ENCODE results near the gene PLA2G2F. TPM values are rescaled to one million over a fixed set of nuclear protein-coding genes. Genes with fewer than 3 reads are reported as not detected.

Gene PLA2G2F, protein sequence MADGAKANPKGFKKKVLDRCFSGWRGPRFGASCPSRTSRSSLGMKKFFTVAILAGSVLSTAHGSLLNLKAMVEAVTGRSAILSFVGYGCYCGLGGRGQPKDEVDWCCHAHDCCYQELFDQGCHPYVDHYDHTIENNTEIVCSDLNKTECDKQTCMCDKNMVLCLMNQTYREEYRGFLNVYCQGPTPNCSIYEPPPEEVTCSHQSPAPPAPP
- total RNA-seq: not detected in 2 replicates

DNA sequence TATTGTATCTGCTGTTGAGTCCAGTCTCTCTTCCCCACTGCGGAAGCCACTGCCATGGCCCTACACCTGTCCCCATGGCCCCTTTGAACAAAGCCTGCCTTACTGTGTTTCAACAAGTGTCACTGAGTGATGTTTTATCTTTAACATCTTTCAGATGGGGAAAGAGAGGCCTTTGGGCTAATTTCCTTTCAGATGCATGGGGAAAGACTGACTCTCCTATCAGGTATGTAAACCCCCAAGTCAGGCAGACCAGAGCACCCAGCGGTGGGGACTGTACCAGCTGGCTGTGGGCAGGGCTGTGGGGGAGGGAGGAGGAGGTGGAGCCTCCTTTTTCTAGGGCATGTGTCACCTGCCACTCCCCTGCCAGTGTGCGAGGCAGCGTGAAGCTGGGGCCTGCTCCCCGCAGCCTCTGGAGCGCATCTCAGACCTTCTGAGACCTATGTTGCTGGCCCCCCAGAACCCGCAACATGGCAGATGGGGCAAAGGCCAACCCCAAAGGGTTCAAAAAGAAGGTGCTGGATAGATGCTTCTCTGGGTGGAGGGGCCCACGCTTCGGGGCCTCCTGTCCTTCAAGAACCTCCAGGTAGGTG, at the start of gene PLA2G2F:
Gene PLA2G2F, plus strand, starts transcription at position 363 of the 590 bp plus-strand sequence. Its CDS starts 105 bp downstream, at position 468.

GRCh38 chr1:20119347-20119746, 19.8 kb upstream of the PLA2G2F start, which contains the start of gene PLA2G2D:
Gene PLA2G2D, minus strand, starts transcription at chr1:20119536. Its CDS starts 38 bp downstream, at chr1:20119498.

DNA sequence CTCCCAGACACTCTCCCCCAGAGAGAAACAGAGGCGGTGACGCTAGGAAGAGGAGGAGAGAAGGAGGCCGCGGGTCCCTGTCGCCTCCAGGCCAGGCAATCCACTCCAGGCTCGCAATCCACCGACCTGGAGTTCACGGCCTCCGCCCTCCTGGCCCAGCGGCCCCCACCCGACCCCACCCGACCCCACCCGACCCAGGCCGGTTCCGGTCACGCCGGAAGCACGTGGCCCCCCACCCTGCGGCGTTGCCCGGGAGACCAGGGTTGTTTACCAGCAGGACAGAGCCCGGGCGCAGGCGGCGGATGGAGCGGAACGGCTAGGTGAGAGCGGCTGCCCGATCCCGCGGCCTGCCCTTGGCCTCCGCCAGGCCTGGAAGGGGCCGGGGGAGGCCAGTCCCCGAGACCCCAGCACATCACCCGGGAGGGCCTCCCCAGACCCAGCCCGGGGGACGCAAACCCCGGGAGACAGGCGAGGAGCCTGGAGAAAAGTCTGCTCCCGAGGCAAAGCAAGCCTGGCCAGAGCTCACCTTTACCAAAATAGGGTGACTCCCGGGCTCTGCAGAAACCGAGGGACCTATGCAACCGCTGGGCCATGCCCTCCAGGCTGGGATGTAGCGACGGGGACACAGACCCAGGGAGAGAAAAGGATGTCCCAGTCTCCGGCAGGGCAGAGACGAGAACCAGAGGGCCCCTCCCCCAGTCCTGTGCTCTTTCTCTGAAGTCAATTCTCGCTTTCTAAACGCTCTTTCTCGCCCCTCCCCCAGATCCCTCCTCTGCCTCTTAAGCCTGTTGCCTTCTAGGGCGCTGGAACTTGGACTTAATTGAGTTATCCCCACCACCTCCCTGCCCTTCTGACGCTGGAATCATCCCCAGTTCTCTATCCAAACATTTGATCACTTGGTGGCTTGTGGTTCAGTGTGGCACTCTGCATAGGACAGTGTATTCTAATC, 47.0 kb downstream of the PLA2G2F start, which contains the start of the genes PLA2G2C and UBXN10:
Gene PLA2G2C, minus strand, starts transcription at position 685 of the 949 bp plus-strand sequence. CDS start 9,155 bp downstream, outside the sequence.
Gene UBXN10, plus strand, starts transcription at position 263 of the 949 bp plus-strand sequence. CDS start 4,466 bp downstream, outside the sequence.

Other genes with a start within 250 kb of the PLA2G2F start
- not detected in 2 replicates for gene PLA2G2E, start 215.7 kb upstream of the PLA2G2F start, total RNA-seq
- gene PLA2G2A, start 159.7 kb upstream of the PLA2G2F start, total RNA-seq: 0.72 and 9.4 TPM in 2 replicates
- 15.9 and 35.0 TPM in 2 replicates for gene PLA2G5, start 69.1 kb upstream of the PLA2G2F start, total RNA-seq
- gene PLA2G2D, start 19.8 kb upstream of the PLA2G2F start, total RNA-seq: not detected in 2 replicates
- not detected in 2 replicates for gene UBXN10, start 46.8 kb downstream of the PLA2G2F start, total RNA-seq
- not detected in 2 replicates for gene PLA2G2C, start 47.2 kb downstream of the PLA2G2F start, total RNA-seq
- not detected in 2 replicates for gene VWA5B1, start 151.6 kb downstream of the PLA2G2F start, total RNA-seq